Measurements from ENCODE around the gene FGD2.
"Not testable (repeated sequence)": the region's sequence is repeated elsewhere in the genome, so short reads cannot be mapped to it uniquely, and the experiment has no call there.

Gene FGD2

DNA sequence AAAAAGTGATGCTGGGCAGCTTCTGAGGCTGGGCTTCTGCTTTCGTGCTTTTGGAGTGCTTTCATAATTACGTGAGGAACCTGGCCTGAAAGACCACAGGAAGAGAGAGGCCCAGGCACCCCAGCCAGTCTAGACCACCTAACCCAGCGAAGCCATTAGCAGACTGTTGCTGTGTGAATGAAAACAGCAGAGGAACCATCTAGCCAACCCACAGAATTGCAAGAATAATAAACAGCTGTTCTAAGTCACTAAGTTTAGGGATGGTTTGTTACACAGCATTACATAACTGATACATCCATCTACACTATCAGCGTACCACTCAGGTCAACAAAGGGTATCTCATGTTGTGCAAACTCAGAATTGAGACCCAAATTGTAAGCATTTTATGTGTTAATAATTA, 34.5 kb downstream of the FGD2 start:
- no peak for DNase-seq (ENCODE audit: low read depth in 2 of 2)

DNA sequence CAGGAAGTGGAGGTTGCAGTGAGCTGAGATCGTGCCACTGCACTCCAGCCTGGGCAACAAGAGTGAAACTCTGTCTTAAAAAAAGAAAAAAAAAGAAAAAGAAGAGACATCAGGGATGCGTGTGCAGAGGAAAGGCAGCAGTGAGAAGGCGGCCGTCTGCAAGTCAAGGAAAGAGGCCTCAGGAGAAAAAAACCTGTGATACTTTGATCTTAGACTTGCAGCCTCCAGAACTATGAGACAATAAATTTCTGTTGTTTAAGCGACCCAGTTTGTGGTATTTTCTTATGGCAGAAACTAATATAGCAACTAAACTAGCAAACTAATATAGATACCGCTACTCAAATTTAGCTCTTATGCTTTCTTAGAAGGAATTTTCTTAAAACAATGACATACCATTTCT, 36.1 kb downstream of the FGD2 start:
- no peak for DNase-seq (ENCODE audit: low read depth in 2 of 2)

DNA sequence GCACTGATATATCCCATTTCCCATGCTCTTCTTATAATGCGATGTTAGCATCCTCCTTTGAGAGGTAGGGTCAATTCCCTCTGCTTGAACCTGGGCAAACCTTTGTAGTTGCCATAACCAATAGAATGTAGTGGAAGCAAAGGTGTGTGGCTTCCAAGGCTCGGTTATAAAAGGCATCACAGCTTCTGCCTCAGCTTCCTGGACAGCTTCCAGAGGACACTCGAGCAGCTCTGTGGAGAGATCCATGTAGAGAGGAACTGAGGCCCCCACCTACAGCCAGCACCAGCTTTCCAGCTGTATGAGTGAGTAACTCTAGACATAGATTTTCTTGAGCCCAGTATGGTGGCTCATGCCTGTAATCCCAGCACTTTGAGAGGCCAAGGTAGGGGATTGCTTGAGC, 36.7 kb downstream of the FGD2 start:
- DNase-seq (ENCODE audit: low read depth in 2 of 2) = no peak

DNA sequence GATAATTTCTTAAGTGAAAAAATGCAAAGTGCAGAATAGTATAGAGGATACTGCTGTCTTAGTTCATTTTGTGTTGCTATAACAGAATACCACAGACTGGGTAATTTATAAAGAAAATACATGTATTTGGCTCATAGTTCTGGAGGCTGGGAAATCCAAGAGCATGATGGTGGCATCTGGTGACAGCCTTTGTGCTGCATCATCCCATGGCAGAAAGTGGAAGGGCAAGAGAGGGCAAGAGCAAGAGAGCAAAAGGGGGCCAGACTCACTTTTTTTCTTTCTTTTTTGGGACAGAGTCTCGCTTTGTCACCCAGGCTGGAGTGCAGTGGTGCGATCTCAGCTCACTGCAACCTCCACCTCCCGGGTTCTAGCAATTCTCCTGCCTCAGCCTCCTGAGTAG, 37.6 kb downstream of the FGD2 start:
- DNase-seq (ENCODE audit: low read depth in 2 of 2) = not testable (repeated sequence)

DNA sequence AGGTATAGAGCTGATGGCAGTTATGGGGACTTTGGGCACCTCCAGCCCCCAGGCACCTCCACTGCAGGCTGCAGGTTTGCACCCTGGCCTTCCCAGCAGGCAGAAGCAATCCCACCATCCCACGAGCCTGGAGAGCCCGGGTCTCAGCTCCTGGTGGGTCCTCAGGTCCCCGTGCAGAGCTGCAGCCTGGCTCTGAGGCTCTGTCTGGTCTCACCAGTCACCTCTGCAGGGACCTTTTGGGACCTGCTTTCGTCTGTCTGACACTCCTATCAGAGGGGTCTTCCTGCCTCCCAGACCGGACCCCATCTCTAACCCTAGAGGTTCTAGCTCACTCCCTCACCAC, 41.9 kb downstream of the FGD2 start:
- DNase-seq (ENCODE audit: low read depth in 2 of 2) = no peak

DNA sequence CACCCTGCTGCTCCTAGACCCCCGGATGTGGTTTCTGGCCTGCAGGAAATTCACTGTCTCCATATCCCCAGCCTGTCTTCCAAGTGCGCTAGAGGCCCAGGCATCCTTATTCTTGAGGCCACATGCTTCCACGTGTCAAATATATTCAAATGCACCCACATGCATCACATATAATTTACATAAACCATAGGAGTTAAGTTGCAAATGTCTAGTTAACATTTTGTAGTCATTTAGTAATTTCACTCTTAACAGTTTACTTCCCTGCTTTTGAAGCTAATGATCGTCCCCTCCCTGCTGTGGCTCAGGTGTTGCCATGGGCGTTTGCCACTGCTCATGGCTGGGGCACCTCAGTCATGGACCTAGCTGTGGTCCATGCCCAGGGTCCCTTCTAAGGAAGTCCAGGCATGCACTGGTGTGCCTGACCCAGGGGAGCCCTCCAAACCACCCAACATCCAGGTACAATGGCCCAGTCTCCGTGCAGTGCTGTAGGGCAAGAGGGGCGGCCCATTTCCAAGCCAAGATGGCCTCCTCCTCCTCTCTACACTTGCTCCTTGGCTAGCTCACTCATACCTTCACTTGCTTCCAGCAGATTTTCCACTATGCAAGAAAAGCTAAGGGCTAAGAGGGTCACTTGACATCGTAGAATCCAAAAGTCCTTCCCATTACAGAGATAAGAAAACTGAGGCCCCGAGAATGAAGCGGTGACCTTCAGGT, 42.4 kb downstream of the FGD2 start:
- no peak for DNase-seq (ENCODE audit: low read depth in 2 of 2)

DNA sequence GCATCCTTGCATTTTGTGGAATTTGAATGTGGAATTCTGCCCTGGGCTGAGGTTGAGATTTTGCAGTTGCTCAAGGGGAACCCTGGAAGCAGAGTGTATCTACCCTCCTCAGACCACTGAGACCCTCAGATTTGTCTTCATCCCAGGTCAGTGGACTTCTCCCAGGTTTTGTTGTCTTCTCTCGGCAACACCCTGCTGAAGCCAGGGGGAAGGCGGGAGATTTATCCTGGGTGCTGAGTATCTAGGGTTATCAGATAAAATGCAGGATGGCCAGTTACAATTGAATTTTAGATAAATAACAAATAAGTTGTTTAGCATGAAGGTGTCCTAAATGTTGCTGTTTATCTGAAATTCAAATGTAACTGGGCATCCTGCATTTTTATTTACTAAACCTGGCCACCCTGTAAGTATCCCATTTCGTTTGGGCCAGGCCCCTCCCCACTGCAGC, 43.0 kb downstream of the FGD2 start:
- no peak for DNase-seq (ENCODE audit: low read depth in 2 of 2)

DNA sequence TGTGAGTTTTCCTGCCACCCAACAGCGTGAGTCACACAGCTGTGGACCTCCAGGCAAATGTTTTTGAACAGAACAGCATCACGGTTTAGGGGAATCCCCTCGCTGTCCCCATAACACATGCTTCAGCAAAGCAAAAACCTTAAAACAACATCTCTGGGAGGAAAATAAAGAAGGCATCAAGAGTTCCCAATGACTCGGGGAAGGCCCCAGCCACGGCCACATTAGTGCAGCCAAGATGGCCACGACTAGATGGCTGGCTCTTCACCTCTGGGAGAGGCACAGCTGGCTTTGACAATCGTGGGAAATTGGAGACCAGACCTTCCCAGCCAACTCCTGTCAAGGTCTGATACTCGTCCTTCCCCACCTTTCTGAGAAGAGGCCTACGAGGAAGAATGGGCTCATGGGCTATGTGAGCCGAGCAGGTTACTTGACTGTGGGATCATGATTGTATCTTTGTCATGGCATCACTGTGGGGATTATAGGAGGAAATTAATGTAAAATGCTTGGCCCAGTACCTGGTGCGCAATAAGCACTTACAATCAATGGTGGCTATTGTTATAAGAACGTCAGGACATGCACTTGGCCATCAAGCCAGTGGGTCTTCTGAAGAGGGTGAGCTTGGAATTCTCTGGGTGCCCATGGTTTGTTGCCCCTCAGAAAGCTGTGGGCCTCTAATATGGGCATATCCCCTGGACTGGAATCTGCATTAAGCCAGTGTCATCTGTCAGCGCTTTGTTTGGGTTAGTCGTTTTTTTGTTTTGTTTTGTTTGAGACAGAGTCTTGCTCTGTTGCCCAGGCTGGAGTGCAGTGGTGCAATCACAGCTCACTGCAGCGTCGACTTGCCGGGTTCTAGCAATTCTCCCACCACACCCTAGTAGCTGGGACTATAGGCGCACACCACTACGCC, 43.6 kb downstream of the FGD2 start:
- DNase-seq (ENCODE audit: low read depth in 2 of 2) = peak; percentile 45 to 49

DNA sequence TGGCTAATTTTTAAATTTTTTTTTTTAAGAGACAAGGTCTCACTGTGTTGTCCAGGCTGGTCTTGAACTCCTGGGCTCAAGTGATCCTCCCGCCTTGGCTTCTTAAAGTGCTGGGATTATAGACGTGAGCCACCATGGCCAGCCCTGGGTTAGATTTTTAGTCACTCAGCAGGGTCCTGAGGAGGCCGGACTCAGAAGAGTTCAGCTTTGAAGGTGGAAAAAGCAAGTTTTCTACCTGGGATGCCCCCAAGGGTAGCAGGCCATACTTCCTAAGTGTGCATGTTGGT, 44.2 kb downstream of the FGD2 start:
- no peak for DNase-seq (ENCODE audit: low read depth in 2 of 2)

DNA sequence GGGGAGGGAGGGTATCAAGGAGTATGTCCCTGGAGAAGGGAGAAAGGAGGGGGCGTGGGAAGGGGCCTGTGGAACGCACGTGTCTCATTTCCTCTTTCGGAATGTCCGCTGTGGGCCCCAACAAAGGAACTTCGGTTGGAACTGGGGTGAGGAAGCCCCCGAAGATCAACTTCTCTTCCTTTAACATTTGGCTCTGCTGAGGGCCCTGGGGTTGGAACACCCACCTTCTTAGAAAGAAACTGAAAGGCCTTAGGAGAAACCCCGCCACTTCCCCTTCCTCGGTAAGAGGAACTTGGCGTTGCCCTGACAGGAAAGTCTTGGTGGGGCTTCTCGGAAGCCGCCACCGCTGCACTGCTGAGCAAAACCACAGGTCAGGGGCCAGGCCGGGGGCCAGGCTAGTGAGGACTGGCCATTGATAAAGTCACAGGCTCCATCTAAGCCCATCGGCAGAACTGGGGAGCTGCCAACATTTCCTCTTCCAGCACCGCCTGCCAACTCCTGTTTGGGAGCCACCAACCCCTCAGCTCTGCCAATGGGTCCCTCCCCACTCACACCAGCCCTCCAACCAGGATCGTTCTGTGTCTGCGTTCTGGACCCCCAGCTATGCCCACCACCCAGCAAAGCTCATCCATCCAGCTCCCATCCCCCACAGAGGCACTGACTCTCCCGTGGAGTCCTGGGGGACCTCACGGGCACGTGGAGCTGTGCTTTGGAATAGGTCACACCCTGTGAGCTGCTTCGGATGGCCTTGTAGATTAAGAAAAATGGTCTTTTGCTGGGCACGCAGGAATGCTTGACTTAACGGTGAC, 44.8 kb downstream of the FGD2 start:
- DNase-seq (ENCODE audit: low read depth in 2 of 2) = peak; percentile 36 to 39

DNA sequence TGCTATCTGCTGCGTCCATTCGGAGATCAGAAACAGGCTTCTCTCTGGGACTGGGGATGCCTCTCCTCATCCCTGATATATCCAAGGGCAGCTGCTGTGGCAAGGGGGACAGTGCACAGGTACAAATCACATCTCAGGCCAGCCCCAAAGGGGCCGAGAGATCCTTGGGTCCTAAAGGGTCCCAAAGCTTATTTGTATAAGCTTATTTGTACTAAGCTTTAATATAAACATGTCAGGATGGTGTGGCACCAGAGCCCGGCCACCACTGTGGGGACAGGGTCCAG, 45.3 kb downstream of the FGD2 start:
- no peak for DNase-seq (ENCODE audit: low read depth in 2 of 2)

DNA sequence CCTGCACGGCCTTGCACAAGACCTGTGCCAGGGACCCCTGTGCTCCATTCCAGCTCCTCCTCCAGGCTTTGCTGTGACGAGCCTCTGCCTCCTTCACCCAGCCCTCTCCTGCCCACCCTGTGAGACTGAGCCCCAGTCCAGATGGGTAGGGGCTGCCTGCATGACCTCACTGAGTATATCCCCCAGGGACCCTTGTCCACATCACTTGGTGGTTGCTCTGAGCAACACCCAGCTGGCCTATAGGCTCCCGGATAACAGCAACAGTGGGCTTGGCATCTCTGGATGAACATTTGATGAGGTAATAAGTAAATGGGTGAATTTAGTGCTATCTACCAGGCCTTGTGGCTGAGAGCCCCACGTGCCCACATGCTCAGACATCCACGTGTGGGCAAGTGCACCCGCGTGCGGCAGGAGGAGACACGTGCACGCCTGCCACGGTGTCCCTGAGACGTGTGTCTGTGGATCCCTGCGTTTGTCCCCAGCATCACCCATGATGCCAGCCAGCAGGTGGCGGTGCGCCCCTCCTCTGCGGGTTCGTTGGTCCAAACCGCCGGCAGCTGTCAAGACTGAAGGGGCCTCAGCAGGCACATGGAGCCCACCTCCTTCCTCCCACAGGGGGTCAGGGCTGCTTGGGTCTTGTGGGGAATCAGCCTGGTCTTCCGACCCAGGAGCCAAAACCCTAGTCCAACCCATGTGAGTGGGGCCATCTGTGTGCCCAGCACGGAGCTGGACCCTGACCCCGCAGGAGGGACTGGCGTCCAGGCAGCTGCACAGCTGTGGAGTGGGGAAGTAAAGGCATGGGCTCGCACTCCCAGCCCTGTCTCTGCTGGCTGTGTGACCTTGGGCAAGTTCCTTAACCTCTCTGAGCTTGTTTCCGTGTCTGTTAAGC, 45.9 kb downstream of the FGD2 start:
- DNase-seq (ENCODE audit: low read depth in 2 of 2) = peak; percentile 79 to 83

DNA sequence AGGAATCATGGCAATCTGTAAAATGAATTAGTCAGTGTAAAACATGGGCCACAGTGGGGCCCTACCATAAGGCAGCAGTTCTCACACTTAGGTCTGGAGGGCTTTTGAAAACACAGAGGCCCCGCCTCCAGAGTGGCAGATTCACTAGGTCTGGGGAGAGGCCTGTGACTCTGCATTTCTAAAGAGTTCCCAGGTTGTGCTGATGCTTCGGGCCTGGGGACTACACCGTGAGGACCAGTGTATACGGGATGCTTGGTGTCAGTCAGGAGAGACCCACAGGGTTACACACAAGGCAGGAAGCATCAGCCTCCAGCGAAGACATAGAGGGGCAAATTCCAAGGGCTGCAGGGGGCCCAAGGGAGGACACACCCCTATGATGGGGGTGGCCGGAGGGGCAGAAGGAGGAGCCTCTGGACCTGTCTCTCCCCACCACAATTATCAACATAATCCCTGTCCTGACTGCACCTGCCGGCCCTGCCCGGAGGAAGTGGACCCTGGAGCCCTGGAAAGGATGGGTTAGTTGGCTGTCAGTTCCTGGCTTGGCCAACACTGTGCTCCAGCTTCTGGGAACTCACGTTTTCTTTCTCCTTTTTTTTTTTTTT, 46.7 kb downstream of the FGD2 start:
- DNase-seq (ENCODE audit: low read depth in 2 of 2) = no peak

DNA sequence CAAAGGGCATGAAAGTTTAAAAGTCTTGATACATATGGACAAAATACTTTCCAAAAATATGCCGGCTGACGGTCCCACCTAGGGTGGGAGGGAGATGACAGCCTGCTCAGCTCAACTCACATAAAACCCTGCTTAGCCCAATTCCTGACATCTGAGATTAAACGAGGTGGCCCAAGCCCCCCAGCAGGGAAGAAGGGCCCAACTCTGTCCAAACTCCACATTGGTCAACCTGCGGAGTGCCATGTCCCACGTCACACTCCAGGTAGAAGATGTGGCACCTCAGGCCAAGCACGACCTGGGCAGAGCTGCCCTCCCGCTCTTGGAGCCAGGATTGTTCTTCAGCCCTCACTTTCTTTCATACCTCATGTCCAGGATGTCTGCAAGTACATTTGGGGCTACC, 48.2 kb downstream of the FGD2 start:
- no peak for DNase-seq (ENCODE audit: low read depth in 2 of 2)

DNA sequence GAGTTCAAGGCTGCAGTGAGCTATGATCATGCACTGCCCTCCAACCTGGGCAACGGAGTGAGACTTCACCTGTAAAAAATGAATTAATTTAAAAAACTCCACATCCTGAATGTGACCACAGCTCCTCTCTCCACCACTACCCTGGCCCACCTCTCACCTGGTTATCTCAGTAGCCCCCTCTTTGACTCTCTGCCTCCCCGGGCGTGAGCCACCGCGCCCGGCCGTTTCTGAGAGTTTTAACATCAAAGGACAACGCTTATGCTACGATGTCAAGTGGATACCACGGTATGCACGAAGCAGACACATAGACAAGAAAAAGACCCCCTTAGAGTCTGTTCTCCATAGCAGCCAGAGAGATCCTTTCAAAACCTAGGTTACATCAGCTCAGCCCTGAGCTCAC, 48.7 kb downstream of the FGD2 start:
- no peak for DNase-seq (ENCODE audit: low read depth in 2 of 2)

DNA sequence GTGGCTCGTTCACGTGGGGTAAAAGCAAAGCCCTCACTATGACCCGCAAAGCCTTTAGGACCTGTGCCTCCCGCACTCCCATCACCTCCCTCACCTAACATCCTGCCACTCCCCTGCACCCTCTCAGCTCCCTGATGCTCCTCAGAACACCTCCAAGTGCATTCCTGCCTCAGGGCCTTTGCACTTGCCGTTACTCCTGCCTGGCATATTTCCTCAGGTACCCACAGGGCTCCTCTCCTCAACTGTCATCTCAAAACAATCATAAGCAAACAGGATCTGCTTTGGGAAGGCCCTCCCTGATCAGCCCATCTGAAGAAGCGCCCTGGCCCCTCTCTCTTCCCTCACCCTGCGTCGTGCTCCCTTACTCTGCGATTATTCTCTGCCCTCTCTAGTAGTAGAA, 49.1 kb downstream of the FGD2 start:
- no peak for DNase-seq (ENCODE audit: low read depth in 2 of 2)

DNA sequence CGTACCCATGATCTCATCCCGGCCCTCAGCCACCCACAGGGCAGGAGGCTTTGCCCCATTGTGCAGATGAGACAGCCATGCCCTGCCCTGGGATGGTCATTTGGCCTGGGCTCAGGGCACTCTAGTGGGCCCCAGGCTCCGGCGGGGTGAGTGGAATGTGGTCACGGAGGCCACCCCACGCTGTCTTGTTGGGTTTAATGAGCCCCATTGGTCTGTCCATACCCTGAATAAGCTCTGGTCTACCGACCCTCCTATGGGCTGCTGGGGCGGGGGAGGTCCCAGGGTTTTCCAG, 50.6 kb downstream of the FGD2 start:
- DNase-seq (ENCODE audit: low read depth in 2 of 2) = no peak

DNA sequence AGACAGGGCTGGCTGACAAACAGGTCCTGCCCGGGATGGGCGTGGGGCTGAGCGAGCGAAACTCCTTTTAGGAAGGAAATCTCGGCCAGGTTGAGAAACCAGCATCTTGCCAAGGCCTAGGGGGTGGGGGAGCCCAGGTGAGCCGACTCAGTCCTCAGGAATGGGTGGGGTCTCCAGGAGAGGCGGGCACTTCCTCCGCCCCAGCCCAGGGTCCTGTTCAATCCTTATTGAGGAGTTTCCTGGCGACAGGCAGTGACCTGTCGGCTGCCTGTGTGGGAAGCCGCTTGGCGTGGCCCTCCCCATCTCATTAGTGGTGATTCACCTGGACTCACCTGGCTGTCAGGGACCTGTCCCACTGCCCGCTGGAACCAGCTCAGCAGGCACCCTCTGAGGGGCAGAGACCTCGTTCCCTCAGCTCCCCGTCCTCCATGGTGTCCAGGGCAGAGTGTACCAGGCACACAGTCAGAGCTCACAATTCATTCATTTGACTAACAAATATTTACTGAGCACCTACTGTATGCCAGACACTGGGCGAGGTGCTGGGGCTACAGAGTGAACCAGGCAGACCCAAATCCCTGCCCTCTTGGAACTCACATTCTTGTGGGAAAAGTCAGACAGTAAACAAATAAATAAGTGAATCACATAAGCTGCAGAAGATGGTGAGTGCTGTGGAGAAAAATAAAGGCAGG, 51.1 kb downstream of the FGD2 start:
- no peak for DNase-seq (ENCODE audit: low read depth in 2 of 2)

DNA sequence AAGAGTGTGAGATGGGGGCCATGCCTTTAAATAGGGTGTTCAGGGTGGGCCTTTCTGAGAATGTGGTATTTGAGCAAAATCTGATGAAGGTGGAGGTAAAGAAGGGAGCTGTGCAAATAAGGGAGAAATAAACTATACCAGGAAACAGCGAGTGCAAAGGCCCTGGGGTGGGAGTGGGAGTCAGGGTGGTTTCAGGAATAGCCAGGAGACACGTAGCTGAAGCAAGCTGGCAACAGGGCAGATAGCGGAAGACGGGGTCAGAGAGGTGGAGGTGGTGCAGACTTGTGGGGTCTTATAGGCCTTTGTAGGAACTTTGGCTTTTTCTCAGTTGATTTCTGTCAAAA, 51.6 kb downstream of the FGD2 start:
- no peak for DNase-seq (ENCODE audit: low read depth in 2 of 2)

DNA sequence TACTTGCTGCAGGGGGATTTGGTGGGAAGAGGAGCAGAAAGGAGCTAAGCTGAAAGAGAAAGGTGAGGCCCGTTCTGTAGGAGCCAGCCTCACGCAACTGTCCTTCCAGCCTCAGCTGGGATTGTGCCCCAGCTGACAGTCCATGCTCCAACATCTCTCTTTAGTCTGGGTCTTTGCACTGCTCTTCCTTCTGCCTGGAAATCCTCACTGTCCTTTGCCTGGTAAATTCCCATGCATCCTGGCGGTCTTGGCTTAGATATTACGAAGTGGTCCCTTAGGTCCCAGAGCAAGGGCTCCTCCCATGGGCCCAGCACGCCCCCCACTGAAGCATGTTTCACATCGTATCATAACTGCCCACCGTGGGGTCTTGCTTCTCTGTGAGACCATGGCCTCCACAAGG, 52.2 kb downstream of the FGD2 start:
- no peak for DNase-seq (ENCODE audit: low read depth in 2 of 2)

DNA sequence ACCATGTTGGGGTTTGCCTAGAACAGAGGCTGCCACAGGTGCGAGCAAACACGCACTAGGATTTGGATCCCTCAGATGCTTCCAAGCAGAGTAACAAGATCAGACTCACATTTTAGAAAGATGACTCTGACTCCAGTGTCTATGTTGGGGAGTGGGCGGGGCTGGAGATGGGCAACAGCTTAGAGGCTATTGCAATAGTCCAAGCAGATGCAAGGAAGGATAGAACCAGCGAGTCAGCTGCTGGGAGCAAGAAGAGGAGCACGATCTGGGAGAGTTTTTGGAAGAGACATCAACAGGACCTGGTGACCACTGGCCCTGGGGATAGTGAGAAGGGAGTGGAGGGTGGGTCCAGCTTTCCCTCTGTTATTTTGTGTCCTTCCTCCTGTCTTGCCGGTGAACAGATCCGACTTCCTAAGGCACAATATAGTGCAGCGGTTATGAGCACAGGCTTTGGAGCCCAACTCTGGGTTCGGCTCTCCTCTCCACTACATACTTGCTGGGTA, 52.7 kb downstream of the FGD2 start:
- no peak for DNase-seq (ENCODE audit: low read depth in 2 of 2)
